HepG2 (cell line): ENCODE measurements around the gene RANGRF. TPM values are rescaled to one million over a fixed set of nuclear protein-coding genes. Genes with fewer than 3 reads are reported as not detected.

Experiments used
- ATAC-seq: fragments of 200-7000 bp; cut with Tn5 transposase; 3 replicates; pipeline ENCODE4 v1.9.1; 2020; ENCODE audit warnings: mild to moderate bottlenecking, moderate library complexity
- BruUV-seq: library from RNA; stranded (reverse); fragments of 400-500 nt; replicated peaks from 2 replicates; lab custom pipeline; 2021; lab: Mats Ljungman, UMichigan
- CTCF ChIA-PET: fragments of 300-600 bp; formaldehyde crosslinking; extraction: SDS; loops from one replicate; lab custom pipeline; 2021; ENCODE audit warnings: low total read pairs, inconsistent platforms, low intra/inter-chr PET ratio; lab: Yijun Ruan, JAX
- POLR2A ChIA-PET: fragments of 350-600 bp; sonication (Branson Sonifier 250); formaldehyde crosslinking; loops from one replicate; lab custom pipeline; 2020; ENCODE audit warnings: antibody characterized with exemption, inconsistent platforms; lab: Yijun Ruan, JAX
- DNase-seq: peaks from one replicate; pipeline ENCODE4 v3.0.0-alpha.2; 2015; ENCODE audit warnings: low spot score
- FAIRE-seq: peaks from 3 replicates; lab custom pipeline; 2011; peaks lifted over from hg19 to GRCh38; lab: Jason Lieb, UNC
- H2AFZ ChIP-seq: one replicate; pipeline ENCODE4 v1.6.1; 2011; ENCODE audit warnings: low read length, inconsistent platforms
- H3K27ac ChIP-seq: fragments of 300-600 bp; 3 replicates; pipeline ENCODE4 v1.8.0; 2011; ENCODE audit warnings: mixed run types, mild to moderate bottlenecking, mixed read lengths, low read length, inconsistent platforms; ENCODE audit not compliant: insufficient read depth; ENCODE audit errors: extremely low read length
- H3K27me3 ChIP-seq, 2 experiments: fragments of 200-600 bp in 1 of 2; 2 replicates in 1 of 2; 3 replicates in 1 of 2; pipeline versions ENCODE4 v1.6.0 to v1.8.0; 2011; ENCODE audit warnings: low read length in 2 of 2, mild to moderate bottlenecking in 2 of 2, moderate library complexity in 2 of 2, inconsistent platforms in 1 of 2; ENCODE audit not compliant: insufficient read depth in 2 of 2, control insufficient read depth in 1 of 2
- H3K36me3 ChIP-seq, 2 experiments: fragments of 200-600 bp in 1 of 2; replicated peaks in 1 of 2; 2 replicates in 1 of 2; 3 replicates in 1 of 2; pipeline versions ENCODE4 v1.5.1 to v1.8.0; 2011; ENCODE audit warnings: low read length in 2 of 2, inconsistent platforms in 1 of 2; ENCODE audit not compliant: insufficient read depth in 2 of 2, control insufficient read depth in 1 of 2
- H3K4me1 ChIP-seq: 2 replicates; pipeline ENCODE4 v1.5.1; 2012; ENCODE audit warnings: low read length, inconsistent platforms; ENCODE audit not compliant: insufficient read depth
- H3K4me2 ChIP-seq: 2 replicates; pipeline ENCODE4 v1.6.0; 2011; ENCODE audit warnings: low read depth, low read length, inconsistent platforms
- H3K4me3 ChIP-seq, 3 experiments: fragments of 200-600 bp in 1 of 3; sonication (generic), shearing (Covaris generic) in 1 of 3; replicated peaks in 1 of 3; 2 replicates each; pipeline ENCODE4 v1.5.1; 2011 to 2016; ENCODE audit warnings: low read length in 3 of 3, inconsistent platforms in 2 of 3, low read depth in 2 of 3, mild to moderate bottlenecking in 2 of 3, control low read depth in 1 of 3, mixed read lengths in 1 of 3; ENCODE audit not compliant: insufficient read depth in 1 of 3
- H3K79me2 ChIP-seq: one replicate; pipeline ENCODE4 v1.6.1; 2011; ENCODE audit warnings: low read length, inconsistent platforms; ENCODE audit not compliant: insufficient read depth
- H3K9ac ChIP-seq: 2 replicates; pipeline ENCODE4 v1.6.0; 2011; ENCODE audit warnings: mild to moderate bottlenecking, low read depth, low read length, inconsistent platforms; ENCODE audit not compliant: insufficient read depth
- H3K9me3 ChIP-seq: 2 replicates; pipeline ENCODE4 v1.5.1; 2012; ENCODE audit warnings: mild to moderate bottlenecking, low read length
- H4K20me1 ChIP-seq: 2 replicates; pipeline ENCODE4 v1.6.0; 2011; ENCODE audit warnings: inconsistent platforms, mild to moderate bottlenecking, low read length, moderate library complexity; ENCODE audit not compliant: insufficient read depth
- EED ChIP-seq: sonication (generic); formaldehyde crosslinking; IDR thresholded peaks from 2 replicates; pipeline ENCODE4 v1.5.0; 2020; ENCODE audit warnings: mild to moderate bottlenecking, missing genetic modification reagents
- ELF4 ChIP-seq: sonication (generic); formaldehyde crosslinking; IDR thresholded peaks from 2 replicates; pipeline ENCODE4 v1.5.0; 2020; ENCODE audit warnings: missing genetic modification reagents, mild to moderate bottlenecking, moderate library complexity, borderline replicate concordance
- ISX ChIP-seq: sonication (generic); formaldehyde crosslinking; conservative IDR thresholded peaks from 2 replicates; pipeline ENCODE4 v1.5.0; 2020; ENCODE audit warnings: missing genetic modification reagents
- KAT7 ChIP-seq: IDR thresholded peaks from 2 replicates; pipeline ENCODE4 v1.6.1; 2018; ENCODE audit warnings: borderline replicate concordance, missing compliant biosample characterization
- MYNN ChIP-seq: sonication (generic); formaldehyde crosslinking; IDR thresholded peaks from 2 replicates; pipeline ENCODE4 v1.4.0; 2020; ENCODE audit warnings: mild to moderate bottlenecking, low read depth, missing genetic modification reagents
- PAX8 ChIP-seq: sonication (generic); formaldehyde crosslinking; IDR thresholded peaks from 2 replicates; pipeline ENCODE4 v1.8.0; 2022; ENCODE audit warnings: mild to moderate bottlenecking, missing genetic modification reagents, borderline replicate concordance
- PLRG1 ChIP-seq: fragments of 450-650 bp; conservative IDR thresholded peaks from 2 replicates; pipeline ENCODE4 v1.6.1; 2016
- POGZ ChIP-seq: sonication (generic); formaldehyde crosslinking; IDR thresholded peaks from 2 replicates; pipeline ENCODE4 v1.4.0; 2020; ENCODE audit warnings: mild to moderate bottlenecking, missing genetic modification reagents
- XBP1 ChIP-seq: sonication (generic); formaldehyde crosslinking; IDR thresholded peaks from 2 replicates; pipeline ENCODE4 v1.5.0; 2020; ENCODE audit warnings: missing genetic modification reagents
- ZNF264 ChIP-seq: sonication (generic); formaldehyde crosslinking; IDR thresholded peaks from 2 replicates; pipeline ENCODE4 v1.4.0; 2020; ENCODE audit warnings: missing genetic modification reagents
- WGBS: methylation state at CpG from one replicate; pipeline ENCODE4 v1.1.6; 2017; ENCODE audit warnings: low lambda C conversion rate; 5-methylcytosine and 5-hydroxymethylcytosine counted together
- in situ Hi-C: cut with HindIII; loops from 2 replicates; pipeline ENCODE4 v1.10.0; 2017; ENCODE audit warnings: low pct_unique_long_range_greater_than_20kb; ENCODE audit not compliant: extremely low pct_ligation_motif_present
- intact Hi-C: fragments of 100-400 bp; cut with micrococcal nuclease; formaldehyde crosslinking; loops from one replicate; pipeline ENCODE4 v1.10.0; 2022; ENCODE audit not compliant: unreplicated experiment
- polyA plus RNA-seq, 8 experiments: library from polyadenylated mRNA; depleted of rRNA in 3 of 8; stranded (reverse) in 7 of 8; unstranded in 1 of 8; fragments of >200 nt; fragmentation: Illumina TruSeq in 4 of 8; extraction: Trizol in 4 of 8; gene quantifications; 2 replicates each; pipeline versions ENCODE4 v1.2.1 to v1.2.3, GENCODE V29; 2011 to 2016; ENCODE audit warnings: low read depth in 4 of 8, missing spikeins in 1 of 8, mixed read lengths in 1 of 8; ENCODE audit not compliant: insufficient read depth in 1 of 8
- total RNA-seq, 5 experiments: library from RNA; depleted of rRNA; stranded (reverse); fragments of >200 nt; fragmentation: Illumina TruSeq; extraction: Trizol; gene quantifications; 2 replicates each; pipeline ENCODE4 v1.2.3, GENCODE V29; 2016; ENCODE audit warnings: low read depth in 1 of 5
- TF ChIP-seq, protein P1 (sequence below): sonication (generic); formaldehyde crosslinking; IDR thresholded peaks from 2 replicates; pipeline ENCODE4 v1.8.1; 2023; ENCODE audit warnings: mild to moderate bottlenecking, moderate library complexity, missing genetic modification reagents
- TF ChIP-seq, protein P2 (sequence below): sonication (generic); formaldehyde crosslinking; conservative IDR thresholded peaks from 2 replicates; pipeline ENCODE4 v1.8.0; 2022; ENCODE audit warnings: low read depth, missing genetic modification reagents
- TF ChIP-seq, protein P3 (sequence below): sonication (generic); formaldehyde crosslinking; IDR thresholded peaks from 2 replicates; pipeline ENCODE4 v1.4.0; 2020; ENCODE audit warnings: mild to moderate bottlenecking, missing genetic modification reagents

RANGRF gene
- total and polyA plus RNA-seq, 2 of the 13 experiments (the other 11 are each of a cell fraction or from before 2014, with no cell fraction given): 18.6 to 40.7 TPM

DNA sequence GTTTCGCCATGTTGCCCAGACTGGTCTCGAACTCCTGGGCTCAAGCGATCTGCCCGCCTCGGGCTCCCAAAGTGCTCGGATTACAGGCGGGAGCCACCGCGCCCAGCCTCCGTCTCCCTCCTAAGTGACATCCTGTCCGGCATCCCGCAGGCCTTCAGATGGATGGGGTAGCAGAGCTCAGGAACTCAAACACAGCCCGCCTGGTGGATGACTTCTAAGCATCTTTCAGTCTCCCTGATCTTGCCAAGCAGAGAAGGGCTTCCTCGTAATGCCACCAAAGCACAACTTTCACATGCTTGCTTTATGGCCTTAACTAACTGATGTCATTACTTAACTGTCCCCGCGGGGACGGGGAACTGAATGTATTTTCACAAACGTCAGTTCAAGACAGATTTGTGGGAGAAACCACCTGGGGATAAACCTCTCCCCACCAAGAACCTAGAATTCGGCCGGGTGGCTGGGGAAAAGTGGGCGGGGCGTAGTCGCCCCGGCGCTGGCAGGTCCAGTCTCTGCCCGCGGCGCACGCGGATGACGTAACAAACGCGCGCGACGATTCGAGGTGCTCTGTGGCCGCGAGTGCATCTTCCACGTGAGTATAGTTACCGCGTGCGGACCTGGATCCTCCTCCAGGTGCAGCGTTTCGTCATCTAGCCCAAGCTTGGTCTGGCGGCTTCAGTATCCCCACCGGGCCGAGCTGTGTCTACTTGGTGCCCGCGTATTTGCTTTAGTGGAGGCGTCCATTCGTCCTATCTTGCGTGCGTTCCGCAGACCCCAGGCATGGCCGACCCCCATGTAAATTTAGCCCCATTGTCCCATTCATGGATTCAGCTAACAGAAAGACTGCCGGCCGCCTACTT is 39.5 kb upstream of the RANGRF start, which contains the start of gene PFAS:
TSS of gene PFAS (plus strand) at position 539 of the 857 bp plus-strand sequence. CDS start 4,649 bp downstream, outside the sequence.
- H3K79me2 ChIP-seq: peaks cover 55% of the 10 kb centered on the region
- in situ Hi-C loops: loop anchor here (5.0 kb wide), 1 partner anchor 38 kb away; the partner anchor contains the start of gene RANGRF
- intact Hi-C loops: loop anchor here (1.0 to 2.0 kb wide), 2 partner anchors 27 to 46 kb away; partner anchors contain the start of gene SLC25A35
- TF ChIP-seq PLRG1: no peak
- no peak for TF ChIP-seq ELF4 (CRISPR knock-in tag)
- no peak for TF ChIP-seq POGZ (CRISPR knock-in tag)
- TF ChIP-seq ZNF264 (CRISPR knock-in tag): no peak
- TF ChIP-seq KAT7 (CRISPR knock-in tag): no peak
- no peak for TF ChIP-seq XBP1
- TF ChIP-seq MYNN: no peak
- TF ChIP-seq EED (CRISPR knock-in tag): no peak
- TF ChIP-seq, protein P1, sequence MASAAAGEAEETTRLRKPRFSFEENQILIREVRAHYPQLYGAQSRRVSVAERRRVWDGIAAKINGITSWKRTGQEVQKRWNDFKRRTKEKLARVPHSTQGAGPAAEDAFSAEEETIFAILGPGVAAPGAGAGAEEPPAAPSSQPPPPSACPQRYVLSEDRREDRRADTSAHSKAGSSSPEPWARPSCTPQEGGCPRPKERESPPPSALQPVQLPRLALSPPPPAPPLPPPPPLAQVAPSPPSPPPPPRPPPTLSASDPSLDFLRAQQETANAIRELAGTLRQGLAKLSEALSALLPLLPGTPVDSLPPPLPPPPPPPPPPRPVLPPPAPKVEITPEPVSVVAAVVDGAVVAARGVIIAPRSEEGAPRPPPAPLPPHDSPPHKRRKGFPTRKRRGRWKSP (CRISPR knock-in tag): peak; percentile 83
- TF ChIP-seq, protein P2, sequence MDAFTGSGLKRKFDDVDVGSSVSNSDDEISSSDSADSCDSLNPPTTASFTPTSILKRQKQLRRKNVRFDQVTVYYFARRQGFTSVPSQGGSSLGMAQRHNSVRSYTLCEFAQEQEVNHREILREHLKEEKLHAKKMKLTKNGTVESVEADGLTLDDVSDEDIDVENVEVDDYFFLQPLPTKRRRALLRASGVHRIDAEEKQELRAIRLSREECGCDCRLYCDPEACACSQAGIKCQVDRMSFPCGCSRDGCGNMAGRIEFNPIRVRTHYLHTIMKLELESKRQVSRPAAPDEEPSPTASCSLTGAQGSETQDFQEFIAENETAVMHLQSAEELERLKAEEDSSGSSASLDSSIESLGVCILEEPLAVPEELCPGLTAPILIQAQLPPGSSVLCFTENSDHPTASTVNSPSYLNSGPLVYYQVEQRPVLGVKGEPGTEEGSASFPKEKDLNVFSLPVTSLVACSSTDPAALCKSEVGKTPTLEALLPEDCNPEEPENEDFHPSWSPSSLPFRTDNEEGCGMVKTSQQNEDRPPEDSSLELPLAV: no peak
- TF ChIP-seq, protein P3, sequence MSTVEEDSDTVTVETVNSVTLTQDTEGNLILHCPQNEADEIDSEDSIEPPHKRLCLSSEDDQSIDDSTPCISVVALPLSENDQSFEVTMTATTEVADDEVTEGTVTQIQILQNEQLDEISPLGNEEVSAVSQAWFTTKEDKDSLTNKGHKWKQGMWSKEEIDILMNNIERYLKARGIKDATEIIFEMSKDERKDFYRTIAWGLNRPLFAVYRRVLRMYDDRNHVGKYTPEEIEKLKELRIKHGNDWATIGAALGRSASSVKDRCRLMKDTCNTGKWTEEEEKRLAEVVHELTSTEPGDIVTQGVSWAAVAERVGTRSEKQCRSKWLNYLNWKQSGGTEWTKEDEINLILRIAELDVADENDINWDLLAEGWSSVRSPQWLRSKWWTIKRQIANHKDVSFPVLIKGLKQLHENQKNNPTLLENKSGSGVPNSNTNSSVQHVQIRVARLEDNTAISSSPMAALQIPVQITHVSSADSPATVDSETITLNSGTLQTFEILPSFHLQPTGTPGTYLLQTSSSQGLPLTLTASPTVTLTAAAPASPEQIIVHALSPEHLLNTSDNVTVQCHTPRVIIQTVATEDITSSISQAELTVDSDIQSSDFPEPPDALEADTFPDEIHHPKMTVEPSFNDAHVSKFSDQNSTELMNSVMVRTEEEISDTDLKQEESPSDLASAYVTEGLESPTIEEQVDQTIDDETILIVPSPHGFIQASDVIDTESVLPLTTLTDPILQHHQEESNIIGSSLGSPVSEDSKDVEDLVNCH (CRISPR knock-in tag): no peak
- no peak for TF ChIP-seq ISX (CRISPR knock-in tag)
- TF ChIP-seq PAX8 (CRISPR knock-in tag): no peak

More for the DNA sequence above, 39.5 kb upstream of the RANGRF start, which contains the start of gene PFAS:
- H4K20me1 ChIP-seq: no peaks in the 10 kb centered on the region
- peak within 1 kb of the TSS; percentile 98 for H3K27ac ChIP-seq
- peaks cover 32% of the 10 kb centered on the region for H3K4me1 ChIP-seq
- peak; percentile 59 for ATAC-seq
- H3K9ac ChIP-seq: peak within 1 kb of the TSS; percentile 91
- peak within 1 kb of the TSS; percentile 44 for H2AFZ ChIP-seq
- H3K27me3 ChIP-seq: no peaks in the 10 kb centered on the region; a peak in 1 of 5 replicates
- WGBS: 0% methylated on average over 13 of the region's 58 CpGs
- BruUV-seq: no TSS peak
- peaks cover 2 to 16% of the 10 kb centered on the region in 2 experiments for H3K36me3 ChIP-seq
- ChIA-PET CTCF (no interaction called here), POLR2A (interaction anchor here (1.0 to 5.3 kb wide), 18 partner anchors 10 to 125 kb away, joined by 3 to 89 read pairs (median 8); partner anchors contain the start of genes AURKB, BORCS6, HES7 and RANGRF)
- H3K9me3 ChIP-seq: no peaks in the 10 kb centered on the region
- peak within 1 kb of the TSS; percentile 94 for H3K4me2 ChIP-seq
- peak within 1 kb of the TSS; percentile 74 to 100 (median 96) for H3K4me3 ChIP-seq
- peak; percentile 71 for FAIRE-seq
- DNase-seq: peak; percentile 87
